GM12878 (cell line): ENCODE measurements around the gene GNAQ.

Experiments used
- CBFB ChIP-seq: IDR thresholded peaks from 2 replicates; pipeline ENCODE4 v1.6.1; 2016; ENCODE audit warnings: antibody characterized with exemption, low read depth
- CBX3 ChIP-seq: fragments of 200-600 bp; sonication (generic); IDR thresholded peaks from 2 replicates; pipeline ENCODE4 v1.6.1; 2016; ENCODE audit warnings: low read depth, borderline replicate concordance
- CREB1 ChIP-seq: IDR thresholded peaks from 2 replicates; pipeline ENCODE4 v1.6.1; 2012; ENCODE audit warnings: low read depth, mild to moderate bottlenecking, inconsistent platforms
- EGR1 ChIP-seq, 2 experiments: IDR thresholded peaks; 1 replicate in 1 of 2; 2 replicates in 1 of 2; pipeline ENCODE4 v1.6.1; 2011 to 2012; ENCODE audit warnings: low read depth in 2 of 2, low read length in 2 of 2, borderline replicate concordance in 1 of 2, mild to moderate bottlenecking in 1 of 2, moderate library complexity in 1 of 2
- POLR2AphosphoS5 ChIP-seq: IDR thresholded peaks from 2 replicates; pipeline ENCODE4 v1.6.1; 2011; ENCODE audit warnings: mild to moderate bottlenecking, low read length, inconsistent platforms
- RB1 ChIP-seq: fragments of 450-650 bp; formaldehyde crosslinking; IDR thresholded peaks from 2 replicates; pipeline ENCODE4 v1.6.1; 2017; ENCODE audit warnings: mild to moderate bottlenecking, borderline replicate concordance
- REST ChIP-seq: IDR thresholded peaks from 2 replicates; pipeline ENCODE4 v1.6.1; 2012; ENCODE audit warnings: mild to moderate bottlenecking, low read depth, low read length
- SMC3 ChIP-seq: IDR thresholded peaks from 2 replicates; pipeline ENCODE4 v1.6.1; 2011; ENCODE audit warnings: low read length, improper control_type of control experiment, borderline replicate concordance
- TF ChIP-seq, protein P1 (sequence below), 3 experiments: IDR thresholded peaks in 2 of 3; conservative IDR thresholded peaks in 1 of 3; 2 replicates each; pipeline ENCODE4 v1.5.1; 2011; ENCODE audit warnings: low read depth in 3 of 3, low read length in 3 of 3, mild to moderate bottlenecking in 3 of 3, control low read depth in 2 of 3, moderate library complexity in 2 of 3, inconsistent platforms in 1 of 3, mixed read lengths in 1 of 3; ENCODE audit not compliant: control insufficient read depth in 2 of 3, insufficient read depth in 1 of 3; ENCODE audit errors: extremely low read depth in 1 of 3
- TF ChIP-seq, protein P2 (sequence below): IDR thresholded peaks from 2 replicates; pipeline ENCODE4 v1.6.1; 2011; ENCODE audit warnings: mild to moderate bottlenecking, low read depth, low read length, moderate library complexity; ENCODE audit not compliant: insufficient replicate concordance

GRCh38 chr9:78029551-78030295 lies 1.9 kb downstream of the GNAQ start:
- TF ChIP-seq, protein P1, sequence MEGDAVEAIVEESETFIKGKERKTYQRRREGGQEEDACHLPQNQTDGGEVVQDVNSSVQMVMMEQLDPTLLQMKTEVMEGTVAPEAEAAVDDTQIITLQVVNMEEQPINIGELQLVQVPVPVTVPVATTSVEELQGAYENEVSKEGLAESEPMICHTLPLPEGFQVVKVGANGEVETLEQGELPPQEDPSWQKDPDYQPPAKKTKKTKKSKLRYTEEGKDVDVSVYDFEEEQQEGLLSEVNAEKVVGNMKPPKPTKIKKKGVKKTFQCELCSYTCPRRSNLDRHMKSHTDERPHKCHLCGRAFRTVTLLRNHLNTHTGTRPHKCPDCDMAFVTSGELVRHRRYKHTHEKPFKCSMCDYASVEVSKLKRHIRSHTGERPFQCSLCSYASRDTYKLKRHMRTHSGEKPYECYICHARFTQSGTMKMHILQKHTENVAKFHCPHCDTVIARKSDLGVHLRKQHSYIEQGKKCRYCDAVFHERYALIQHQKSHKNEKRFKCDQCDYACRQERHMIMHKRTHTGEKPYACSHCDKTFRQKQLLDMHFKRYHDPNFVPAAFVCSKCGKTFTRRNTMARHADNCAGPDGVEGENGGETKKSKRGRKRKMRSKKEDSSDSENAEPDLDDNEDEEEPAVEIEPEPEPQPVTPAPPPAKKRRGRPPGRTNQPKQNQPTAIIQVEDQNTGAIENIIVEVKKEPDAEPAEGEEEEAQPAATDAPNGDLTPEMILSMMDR (IDR thresholded peaks at IDR 0.05 in 2 of 3, conservative IDR thresholded peaks at IDR 0.05 in 1 of 3; ENCODE audit: control insufficient read depth in 2 of 3, extremely low read depth in 1 of 3, insufficient read depth in 1 of 3, low read depth in 3 of 3, low read length in 3 of 3) = no peak
- TF ChIP-seq CBFB (no peak), EGR1 (IDR thresholded peaks at IDR 0.05; ENCODE audit: borderline replicate concordance in 1 of 2, low read depth in 2 of 2, low read length in 2 of 2) (no peak), CREB1 (no peak), CBX3 (no peak), SMC3 (no peak), RB1 (no peak), REST (no peak), POLR2AphosphoS5 (no peak)
- TF ChIP-seq, protein P2, sequence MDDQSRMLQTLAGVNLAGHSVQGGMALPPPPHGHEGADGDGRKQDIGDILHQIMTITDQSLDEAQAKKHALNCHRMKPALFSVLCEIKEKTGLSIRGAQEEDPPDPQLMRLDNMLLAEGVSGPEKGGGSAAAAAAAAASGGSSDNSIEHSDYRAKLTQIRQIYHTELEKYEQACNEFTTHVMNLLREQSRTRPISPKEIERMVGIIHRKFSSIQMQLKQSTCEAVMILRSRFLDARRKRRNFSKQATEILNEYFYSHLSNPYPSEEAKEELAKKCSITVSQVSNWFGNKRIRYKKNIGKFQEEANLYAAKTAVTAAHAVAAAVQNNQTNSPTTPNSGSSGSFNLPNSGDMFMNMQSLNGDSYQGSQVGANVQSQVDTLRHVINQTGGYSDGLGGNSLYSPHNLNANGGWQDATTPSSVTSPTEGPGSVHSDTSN = no peak
